H9 (cell line): ENCODE measurements around the gene EHD2. TPM values are rescaled to one million over a fixed set of nuclear protein-coding genes. Genes with fewer than 3 reads are reported as not detected.

Experiments
- DNase-seq: peaks from one replicate; pipeline ENCODE4 v3.0.0-alpha.2; 2017
- H2AFZ ChIP-seq: one replicate; pipeline ENCODE4 v1.6.1; 2013; ENCODE audit warnings: mild to moderate bottlenecking, low read length, control low read depth, moderate library complexity
- H2AK5ac ChIP-seq: 2 replicates; pipeline ENCODE4 v1.6.1; 2013; ENCODE audit warnings: low read length, control low read depth, mixed read lengths; ENCODE audit not compliant: insufficient read length
- H2BK120ac ChIP-seq: one replicate; pipeline ENCODE4 v1.6.1; 2013; ENCODE audit warnings: low read depth, mild to moderate bottlenecking, low read length, control low read depth, inconsistent platforms; ENCODE audit not compliant: poor library complexity, severe bottlenecking
- H2BK12ac ChIP-seq: 2 replicates; pipeline ENCODE4 v1.6.1; 2013; ENCODE audit warnings: low read length, control low read depth, mixed read lengths, low read depth; ENCODE audit not compliant: insufficient read length
- H2BK15ac ChIP-seq: 2 replicates; pipeline ENCODE4 v1.6.1; 2013; ENCODE audit warnings: low read depth, low read length, control low read depth
- H2BK20ac ChIP-seq: one replicate; pipeline ENCODE4 v1.6.1; 2013; ENCODE audit warnings: low read depth, mild to moderate bottlenecking, low read length, control low read depth, inconsistent platforms; ENCODE audit not compliant: poor library complexity, severe bottlenecking
- H2BK5ac ChIP-seq: 2 replicates; pipeline ENCODE4 v1.6.1; 2013; ENCODE audit warnings: low read length, control low read depth, mixed read lengths; ENCODE audit not compliant: insufficient read length
- H3K14ac ChIP-seq: 2 replicates; pipeline ENCODE4 v1.6.1; 2013; ENCODE audit warnings: low read length, control low read depth; ENCODE audit not compliant: insufficient read depth
- H3K18ac ChIP-seq: 2 replicates; pipeline ENCODE4 v1.6.1; 2013; ENCODE audit warnings: low read depth, mild to moderate bottlenecking, mixed read lengths, low read length, control low read depth; ENCODE audit not compliant: insufficient read length
- H3K23ac ChIP-seq: 2 replicates; pipeline ENCODE4 v1.6.1; 2013; ENCODE audit warnings: low read length, control low read depth, mixed read lengths, low read depth; ENCODE audit not compliant: insufficient read length
- H3K23me2 ChIP-seq: 2 replicates; pipeline ENCODE4 v1.6.1; 2013; ENCODE audit warnings: low read depth, mild to moderate bottlenecking, mixed read lengths, low read length, control low read depth; ENCODE audit not compliant: insufficient read length, poor library complexity, severe bottlenecking
- H3K27ac ChIP-seq: 2 replicates; pipeline ENCODE4 v1.5.1; 2013; ENCODE audit warnings: low read length, control low read depth, mixed read lengths, low read depth; ENCODE audit not compliant: insufficient read length
- H3K27me3 ChIP-seq: 2 replicates; pipeline ENCODE4 v1.6.1; 2013; ENCODE audit warnings: low read length, control low read depth, inconsistent platforms; ENCODE audit not compliant: insufficient read depth
- H3K4ac ChIP-seq: 2 replicates; pipeline ENCODE4 v1.6.1; 2013; ENCODE audit warnings: low read depth, mild to moderate bottlenecking, control low read depth, inconsistent platforms, low read length, moderate library complexity
- H3K4me1 ChIP-seq: 2 replicates; pipeline ENCODE4 v1.6.1; 2013; ENCODE audit warnings: low read length, control low read depth, inconsistent platforms; ENCODE audit not compliant: insufficient read depth
- H3K4me2 ChIP-seq: 2 replicates; pipeline ENCODE4 v1.6.1; 2013; ENCODE audit warnings: low read length, control low read depth, mixed read lengths; ENCODE audit not compliant: insufficient read length, insufficient read depth
- H3K56ac ChIP-seq: 2 replicates; pipeline ENCODE4 v1.6.1; 2013; ENCODE audit warnings: low read depth, mild to moderate bottlenecking, mixed read lengths, low read length, control low read depth; ENCODE audit not compliant: insufficient read length
- H3K79me1 ChIP-seq: 2 replicates; pipeline ENCODE4 v1.6.1; 2013; ENCODE audit warnings: low read depth, mild to moderate bottlenecking, moderate library complexity, low read length, control low read depth, inconsistent platforms; ENCODE audit not compliant: insufficient read depth, poor library complexity, severe bottlenecking
- H3K79me2 ChIP-seq: 2 replicates; pipeline ENCODE4 v1.6.1; 2013; ENCODE audit warnings: low read length, control low read depth, inconsistent platforms; ENCODE audit not compliant: insufficient read depth
- H3K9ac ChIP-seq: 2 replicates; pipeline ENCODE4 v1.6.1; 2013; ENCODE audit warnings: low read length, control low read depth, mixed read lengths; ENCODE audit not compliant: insufficient read length; ENCODE audit errors: extremely low read depth
- H3K9me3 ChIP-seq: one replicate; pipeline ENCODE4 v1.6.1; 2013; ENCODE audit warnings: low read depth, low read length, inconsistent platforms; ENCODE audit not compliant: control insufficient read depth
- H3T11ph ChIP-seq: one replicate; pipeline ENCODE4 v1.6.1; 2013; ENCODE audit warnings: mild to moderate bottlenecking, low read length, control low read depth, inconsistent platforms
- H4K20me1 ChIP-seq: one replicate; pipeline ENCODE4 v1.6.1; 2013; ENCODE audit not compliant: control insufficient read depth, insufficient read length, insufficient read depth
- H4K5ac ChIP-seq: 2 replicates; pipeline ENCODE4 v1.6.1; 2013; ENCODE audit warnings: low read depth, mild to moderate bottlenecking, mixed read lengths, low read length, control low read depth; ENCODE audit not compliant: insufficient read length
- H4K8ac ChIP-seq: replicated peaks from 2 replicates; pipeline ENCODE4 v1.6.1; 2013; ENCODE audit warnings: low read length, control low read depth, mixed read lengths, low read depth; ENCODE audit not compliant: insufficient read length
- H4K91ac ChIP-seq: 2 replicates; pipeline ENCODE4 v1.6.1; 2013; ENCODE audit warnings: low read depth, mild to moderate bottlenecking, moderate library complexity, mixed read lengths, low read length, control low read depth; ENCODE audit not compliant: insufficient read length
- H3K27ac Mint-ChIP-seq, 3 experiments: 2 replicates in 2 of 3; 3 replicates in 1 of 3; pipeline ENCODE4 v1.8.0; 2020 to 2021; ENCODE audit warnings: mixed read lengths in 3 of 3, mild to moderate bottlenecking in 1 of 3, moderate library complexity in 1 of 3
- H3K27me3 Mint-ChIP-seq: 2 replicates; pipeline ENCODE4 v1.8.0; 2021; ENCODE audit warnings: low read depth, mild to moderate bottlenecking, moderate library complexity, mixed read lengths
- H3K36me3 Mint-ChIP-seq, 3 experiments: 2 replicates in 2 of 3; 3 replicates in 1 of 3; pipeline ENCODE4 v1.8.0; 2020 to 2021; ENCODE audit warnings: low read depth in 3 of 3, mixed read lengths in 3 of 3; ENCODE audit not compliant: insufficient read depth in 1 of 3
- H3K4me1 Mint-ChIP-seq, 2 experiments: 2 replicates each; pipeline ENCODE4 v1.8.0; 2020; ENCODE audit warnings: mixed read lengths in 2 of 2
- H3K4me3 Mint-ChIP-seq, 2 experiments: 2 replicates in 1 of 2; 3 replicates in 1 of 2; pipeline ENCODE4 v1.8.0; 2020 to 2021; ENCODE audit warnings: mild to moderate bottlenecking in 2 of 2, mixed read lengths in 2 of 2, moderate library complexity in 1 of 2
- H3K9me3 Mint-ChIP-seq, 2 experiments: 2 replicates in 1 of 2; 3 replicates in 1 of 2; pipeline ENCODE4 v1.8.0; 2020; ENCODE audit warnings: mild to moderate bottlenecking in 2 of 2, mixed read lengths in 2 of 2, moderate library complexity in 1 of 2
- WGBS: extraction: QIAGEN DNeasy Blood & Tissue Kit; methylation state at CpG from one replicate; pipeline ENCODE4 v1.1.7; 2013; ENCODE audit warnings: missing lambda C conversion rate, low lambda C conversion rate, mixed read lengths; ENCODE audit not compliant: insufficient read length; ENCODE audit errors: extremely low coverage; 5-methylcytosine and 5-hydroxymethylcytosine counted together
- total RNA-seq: library from RNA; stranded (reverse); gene quantifications from 2 replicates; pipeline ENCODE4 v1.2.1, GENCODE V29; 2021
- TF ChIP-seq, protein P1 (sequence below): fragments of 200-600 bp; sonication (generic); conservative IDR thresholded peaks from 3 replicates; pipeline ENCODE4 v1.8.0; 2021; ENCODE audit warnings: antibody characterized with exemption, mild to moderate bottlenecking

Gene EHD2
- total RNA-seq, 1 experiment from 2014 or later, result 19.7 TPM

DNA sequence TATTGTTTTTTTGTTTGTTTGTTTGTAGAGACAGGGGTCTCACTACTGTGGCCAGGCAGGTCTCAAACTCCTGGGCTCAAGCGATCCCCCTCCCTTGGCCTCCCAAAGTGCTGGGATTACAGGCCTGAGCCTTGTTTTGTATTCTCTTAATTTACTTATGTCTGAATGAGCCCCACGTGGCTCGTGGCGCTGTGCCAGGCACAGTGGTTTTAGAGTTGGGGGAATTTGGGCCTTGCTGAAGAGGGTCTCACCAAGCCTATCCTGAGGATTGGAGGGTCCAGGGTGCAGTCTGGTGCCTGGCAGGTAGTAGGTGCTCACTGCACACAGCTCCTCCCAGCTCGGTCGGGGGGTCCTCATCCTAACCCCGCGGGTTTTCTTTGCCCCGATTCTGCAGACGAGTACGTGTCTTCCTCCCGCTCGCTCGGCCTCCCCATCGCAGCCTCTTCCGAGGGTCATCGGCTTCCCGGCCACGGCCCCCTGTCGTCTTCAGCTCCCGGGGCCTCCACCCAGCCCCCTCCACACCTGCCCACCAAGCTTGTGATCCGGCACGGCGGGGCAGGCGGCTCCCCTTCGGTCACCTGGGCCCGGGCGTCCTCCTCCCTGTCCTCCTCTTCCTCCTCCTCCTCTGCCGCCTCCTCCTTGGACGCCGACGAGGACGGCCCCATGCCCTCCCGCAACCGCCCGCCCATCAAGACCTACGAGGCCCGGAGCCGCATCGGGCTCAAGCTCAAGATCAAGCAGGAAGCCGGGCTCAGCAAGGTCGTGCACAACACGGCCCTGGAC lies 12.1 kb upstream of the EHD2 start:
- Histone ChIP-seq H3K56ac (no peak overlapping the region), H3K79me2 (no peaks in the 10 kb centered on the region), H3K27me3 (no peaks in the 10 kb centered on the region), H3K9me3 (no peaks in the 10 kb centered on the region), H3K14ac (no peak overlapping the region), H3K9ac (no peak overlapping the region), H2BK5ac (no peak overlapping the region), H4K8ac (no peak overlapping the region), H3K27ac (no peak overlapping the region), H3T11ph (no peak overlapping the region), H3K23ac (no peak overlapping the region), H4K5ac (no peak overlapping the region), H2BK120ac (no peak overlapping the region), H2AK5ac (no peak overlapping the region), H2BK15ac (no peak overlapping the region), H3K4me2 (no peak overlapping the region), H3K4me1 (no peaks in the 10 kb centered on the region), H4K20me1 (no peaks in the 10 kb centered on the region), H3K18ac (no peak overlapping the region), H4K91ac (no peak overlapping the region), H3K23me2 (no peaks in the 10 kb centered on the region), H2BK20ac (no peak overlapping the region), H2AFZ (no peak overlapping the region), H3K79me1 (no peaks in the 10 kb centered on the region), H3K4ac (no peak overlapping the region), H2BK12ac (no peak overlapping the region)
- TF ChIP-seq, protein P1, sequence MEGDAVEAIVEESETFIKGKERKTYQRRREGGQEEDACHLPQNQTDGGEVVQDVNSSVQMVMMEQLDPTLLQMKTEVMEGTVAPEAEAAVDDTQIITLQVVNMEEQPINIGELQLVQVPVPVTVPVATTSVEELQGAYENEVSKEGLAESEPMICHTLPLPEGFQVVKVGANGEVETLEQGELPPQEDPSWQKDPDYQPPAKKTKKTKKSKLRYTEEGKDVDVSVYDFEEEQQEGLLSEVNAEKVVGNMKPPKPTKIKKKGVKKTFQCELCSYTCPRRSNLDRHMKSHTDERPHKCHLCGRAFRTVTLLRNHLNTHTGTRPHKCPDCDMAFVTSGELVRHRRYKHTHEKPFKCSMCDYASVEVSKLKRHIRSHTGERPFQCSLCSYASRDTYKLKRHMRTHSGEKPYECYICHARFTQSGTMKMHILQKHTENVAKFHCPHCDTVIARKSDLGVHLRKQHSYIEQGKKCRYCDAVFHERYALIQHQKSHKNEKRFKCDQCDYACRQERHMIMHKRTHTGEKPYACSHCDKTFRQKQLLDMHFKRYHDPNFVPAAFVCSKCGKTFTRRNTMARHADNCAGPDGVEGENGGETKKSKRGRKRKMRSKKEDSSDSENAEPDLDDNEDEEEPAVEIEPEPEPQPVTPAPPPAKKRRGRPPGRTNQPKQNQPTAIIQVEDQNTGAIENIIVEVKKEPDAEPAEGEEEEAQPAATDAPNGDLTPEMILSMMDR, result no peak
- no CpG with 5 or more reads among the region's 43 CpGs for WGBS
- Mint-ChIP-seq H3K4me3 (no peak overlapping the region), H3K36me3 (peaks cover 11 to 44% (median 39%) of the 10 kb centered on the region in 3 experiments; a peak in 6 of 7 replicates), H3K9me3 (no peaks in the 10 kb centered on the region; a peak in 1 of 5 replicates), H3K4me1 (peaks cover 2 to 6% of the 10 kb centered on the region in 2 experiments; a peak in 2 of 4 replicates), H3K27me3 (no peaks in the 10 kb centered on the region; the same call in 1 of the 2 replicates), H3K27ac (no peak overlapping the region)
- DNase-seq, result no peak
